Measurements from ENCODE around the gene R3HDML.
"Not testable (repeated sequence)": the region's sequence is repeated elsewhere in the genome, so short reads cannot be mapped to it uniquely, and the experiment has no call there.

R3HDML gene

GRCh38 chr20:44324343-44324742, 12.5 kb upstream of the R3HDML start:
- Histone ChIP-seq H3K79me2 (ENCODE audit: control insufficient read depth, insufficient read depth, low read length, poor library complexity) (no peaks in the 10 kb centered on the region), H3K9me3 (ENCODE audit: insufficient read depth, low read depth, low read length) (no peaks in the 10 kb centered on the region), H2AK5ac (ENCODE audit: low read length) (no peak overlapping the region), H3K4me1 (ENCODE audit: control insufficient read depth in 1 of 2, insufficient read depth in 2 of 2, low read length in 2 of 2) (peaks cover 4% of the 10 kb centered on the region in 2 experiments), H3K79me1 (ENCODE audit: low read length) (peaks cover 3% of the 10 kb centered on the region), H4K91ac (ENCODE audit: low read depth, low read length) (no peak overlapping the region), H3K23ac (ENCODE audit: low read length) (no peak overlapping the region), H4K12ac (ENCODE audit: low read depth, low read length) (no peak overlapping the region), H2BK120ac (ENCODE audit: insufficient read depth, low read length, poor library complexity) (no peak overlapping the region), H3K36me3 (ENCODE audit: control insufficient read depth in 1 of 2, insufficient read depth in 2 of 2, low read length in 2 of 2) (no peaks in the 10 kb centered on the region), H2BK12ac (ENCODE audit: low read length) (no peak overlapping the region), H4K8ac (ENCODE audit: low read depth, low read length) (no peak overlapping the region), H3K4me2 (ENCODE audit: low read length) (no peak overlapping the region), H2BK5ac (ENCODE audit: low read depth, low read length, poor library complexity) (no peak overlapping the region), H3K9ac (ENCODE audit: low read length) (peak overlapping the region; percentile 18), H3K4me3 (ENCODE audit: low read depth, low read length) (no peak overlapping the region), H2AFZ (ENCODE audit: insufficient read depth, low read length, poor library complexity) (no peak overlapping the region), H3K4ac (ENCODE audit: low read depth, low read length) (no peak overlapping the region), H3K27me3 (ENCODE audit: insufficient read depth, low read length) (no peaks in the 10 kb centered on the region), H3K14ac (ENCODE audit: low read length) (no peak overlapping the region), H3K27ac (ENCODE audit: low read depth, low read length) (no peak overlapping the region), H3K18ac (ENCODE audit: low read length) (no peak overlapping the region)
- no CpG with 5 or more reads among the region's 1 CpG for WGBS (ENCODE audit: extremely low coverage, insufficient coverage, insufficient read length)
- DNase-seq, result no peak

DNA sequence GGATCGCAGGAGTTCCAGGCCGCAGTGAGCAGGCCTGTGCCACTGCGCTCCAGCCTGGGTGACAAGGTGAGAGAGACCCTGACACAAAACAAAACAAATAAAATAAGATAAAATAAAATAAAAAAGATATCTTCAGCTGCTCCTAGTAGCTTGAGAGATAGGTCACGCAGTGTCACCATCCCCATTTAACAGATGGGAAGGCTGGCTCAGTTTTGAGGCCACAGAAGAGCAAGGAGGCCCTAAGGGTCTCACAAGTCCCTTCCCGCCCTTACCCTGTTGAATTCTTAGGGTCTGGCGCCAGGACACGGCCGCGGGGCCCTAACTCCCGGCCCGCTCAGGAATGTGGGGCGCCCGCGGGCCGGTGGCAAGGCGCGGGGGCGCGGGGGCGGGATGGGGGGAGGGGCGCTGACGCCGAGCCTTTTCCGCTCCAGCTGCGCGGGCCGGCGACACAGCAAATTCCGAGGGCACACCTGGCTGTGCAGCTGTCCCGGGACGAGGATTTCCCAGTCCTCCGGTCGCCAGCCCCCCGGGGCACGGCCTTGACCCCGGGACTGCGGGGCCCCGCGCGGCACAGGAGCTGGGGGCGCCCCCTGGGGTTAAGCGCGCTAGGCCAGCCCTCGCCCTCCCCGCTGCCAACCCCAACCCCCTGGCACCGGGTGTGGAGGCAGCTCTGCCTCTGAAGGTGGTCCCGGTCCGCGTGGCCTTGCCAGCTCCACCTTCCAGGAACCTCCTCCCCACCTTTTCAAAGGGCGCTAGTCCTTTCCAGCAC, 10.3 kb upstream of the R3HDML start:
- Histone ChIP-seq H3K4me3 (ENCODE audit: low read depth, low read length) (peak overlapping the region; percentile 39), H3K9me3 (ENCODE audit: insufficient read depth, low read depth, low read length) (no peaks in the 10 kb centered on the region), H2BK12ac (ENCODE audit: low read length) (no peak overlapping the region), H3K18ac (ENCODE audit: low read length) (no peak overlapping the region), H2BK5ac (ENCODE audit: low read depth, low read length, poor library complexity) (no peak overlapping the region), H4K8ac (ENCODE audit: low read depth, low read length) (peak overlapping the region; percentile 42), H4K91ac (ENCODE audit: low read depth, low read length) (no peak overlapping the region), H2AFZ (ENCODE audit: insufficient read depth, low read length, poor library complexity) (peak overlapping the region; percentile 62), H3K14ac (ENCODE audit: low read length) (no peak overlapping the region), H4K12ac (ENCODE audit: low read depth, low read length) (peak overlapping the region; percentile 71), H3K4me2 (ENCODE audit: low read length) (peak overlapping the region; percentile 70), H3K79me1 (ENCODE audit: low read length) (peaks cover 3% of the 10 kb centered on the region), H3K36me3 (ENCODE audit: control insufficient read depth in 1 of 2, insufficient read depth in 2 of 2, low read length in 2 of 2) (no peaks in the 10 kb centered on the region), H2BK120ac (ENCODE audit: insufficient read depth, low read length, poor library complexity) (peak overlapping the region; percentile 14), H2AK5ac (ENCODE audit: low read length) (no peak overlapping the region), H3K23ac (ENCODE audit: low read length) (no peak overlapping the region), H3K27me3 (ENCODE audit: insufficient read depth, low read length) (no peaks in the 10 kb centered on the region), H3K4ac (ENCODE audit: low read depth, low read length) (no peak overlapping the region), H3K27ac (ENCODE audit: low read depth, low read length) (no peak overlapping the region), H3K9ac (ENCODE audit: low read length) (no peak overlapping the region), H3K4me1 (ENCODE audit: control insufficient read depth in 1 of 2, insufficient read depth in 2 of 2, low read length in 2 of 2) (peaks cover 4% of the 10 kb centered on the region in 2 experiments), H3K79me2 (ENCODE audit: control insufficient read depth, insufficient read depth, low read length, poor library complexity) (no peaks in the 10 kb centered on the region)
- WGBS (ENCODE audit: extremely low coverage, insufficient coverage, insufficient read length), result no CpG with 5 or more reads among the region's 50 CpGs
- DNase-seq, result no peak

DNA sequence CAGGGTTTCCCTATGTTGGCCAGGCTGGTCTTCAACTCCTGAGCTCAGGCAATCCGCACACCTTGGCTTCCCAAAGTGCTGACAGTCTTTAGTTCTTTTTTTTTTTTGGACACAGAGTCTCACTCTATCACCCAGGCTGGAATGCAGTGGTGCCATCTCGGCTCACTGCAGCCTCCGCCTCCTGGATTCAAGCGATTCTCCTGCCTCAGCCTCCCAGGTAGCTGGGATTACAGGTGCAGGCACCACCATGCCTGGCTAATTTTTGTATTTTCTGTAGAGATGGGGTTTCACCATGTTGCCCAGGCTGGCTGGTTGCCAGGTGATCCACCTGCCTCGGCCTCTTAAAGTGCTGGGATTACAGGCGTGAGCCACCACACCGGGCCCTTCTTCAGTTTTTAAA, 9.1 kb upstream of the R3HDML start:
- not testable (repeated sequence) for H3K27me3 ChIP-seq (ENCODE audit: insufficient read depth, low read length); H2BK5ac ChIP-seq (ENCODE audit: low read depth, low read length, poor library complexity); H4K12ac ChIP-seq (ENCODE audit: low read depth, low read length); H3K79me1 ChIP-seq (ENCODE audit: low read length); H4K91ac ChIP-seq (ENCODE audit: low read depth, low read length); H3K4me2 ChIP-seq (ENCODE audit: low read length); H3K9ac ChIP-seq (ENCODE audit: low read length); H3K9me3 ChIP-seq (ENCODE audit: insufficient read depth, low read depth, low read length); H3K23ac ChIP-seq (ENCODE audit: low read length); H3K4me3 ChIP-seq (ENCODE audit: low read depth, low read length); H3K4me1 ChIP-seq (ENCODE audit: control insufficient read depth in 1 of 2, insufficient read depth in 2 of 2, low read length in 2 of 2); H2BK12ac ChIP-seq (ENCODE audit: low read length); H3K36me3 ChIP-seq (ENCODE audit: control insufficient read depth in 1 of 2, insufficient read depth in 2 of 2, low read length in 2 of 2); H2AFZ ChIP-seq (ENCODE audit: insufficient read depth, low read length, poor library complexity); H2AK5ac ChIP-seq (ENCODE audit: low read length); H3K79me2 ChIP-seq (ENCODE audit: control insufficient read depth, insufficient read depth, low read length, poor library complexity); DNase-seq; H4K8ac ChIP-seq (ENCODE audit: low read depth, low read length); H3K18ac ChIP-seq (ENCODE audit: low read length); H3K14ac ChIP-seq (ENCODE audit: low read length); H3K4ac ChIP-seq (ENCODE audit: low read depth, low read length); H3K27ac ChIP-seq (ENCODE audit: low read depth, low read length); H2BK120ac ChIP-seq (ENCODE audit: insufficient read depth, low read length, poor library complexity)
- no CpG with 5 or more reads among the region's 7 CpGs for WGBS (ENCODE audit: extremely low coverage, insufficient coverage, insufficient read length)

DNA sequence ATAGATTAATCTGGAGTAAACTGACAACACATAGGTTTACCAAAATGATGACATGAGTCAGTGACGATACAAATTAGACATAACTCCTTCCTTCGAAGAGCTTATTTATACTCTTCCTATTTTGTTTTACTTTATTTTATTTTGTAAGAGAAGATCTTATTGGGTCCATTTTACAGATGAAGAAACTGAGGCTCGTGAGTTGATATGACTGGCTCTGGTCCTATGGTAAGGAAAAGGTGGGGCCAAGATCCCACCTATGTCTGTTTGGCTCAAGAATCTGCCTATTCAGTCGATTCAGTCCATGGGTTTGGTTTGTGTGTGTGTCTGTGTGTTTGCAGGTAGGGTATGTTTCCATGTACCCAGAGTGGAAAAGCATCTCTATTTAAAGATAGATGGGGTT, 8.4 kb upstream of the R3HDML start:
- Histone ChIP-seq H2BK5ac (ENCODE audit: low read depth, low read length, poor library complexity) (no peak overlapping the region), H3K9ac (ENCODE audit: low read length) (no peak overlapping the region), H2BK12ac (ENCODE audit: low read length) (no peak overlapping the region), H3K18ac (ENCODE audit: low read length) (no peak overlapping the region), H3K4ac (ENCODE audit: low read depth, low read length) (no peak overlapping the region), H2AK5ac (ENCODE audit: low read length) (no peak overlapping the region), H3K36me3 (ENCODE audit: control insufficient read depth in 1 of 2, insufficient read depth in 2 of 2, low read length in 2 of 2) (no peaks in the 10 kb centered on the region), H4K12ac (ENCODE audit: low read depth, low read length) (no peak overlapping the region), H4K8ac (ENCODE audit: low read depth, low read length) (no peak overlapping the region), H3K27me3 (ENCODE audit: insufficient read depth, low read length) (no peaks in the 10 kb centered on the region), H3K9me3 (ENCODE audit: insufficient read depth, low read depth, low read length) (no peaks in the 10 kb centered on the region), H2AFZ (ENCODE audit: insufficient read depth, low read length, poor library complexity) (no peak overlapping the region), H3K4me2 (ENCODE audit: low read length) (no peak overlapping the region), H3K4me3 (ENCODE audit: low read depth, low read length) (no peak overlapping the region), H3K14ac (ENCODE audit: low read length) (no peak overlapping the region), H2BK120ac (ENCODE audit: insufficient read depth, low read length, poor library complexity) (no peak overlapping the region), H4K91ac (ENCODE audit: low read depth, low read length) (no peak overlapping the region), H3K4me1 (ENCODE audit: control insufficient read depth in 1 of 2, insufficient read depth in 2 of 2, low read length in 2 of 2) (peaks cover 4% of the 10 kb centered on the region in 2 experiments), H3K79me1 (ENCODE audit: low read length) (peaks cover 3% of the 10 kb centered on the region), H3K23ac (ENCODE audit: low read length) (no peak overlapping the region), H3K79me2 (ENCODE audit: control insufficient read depth, insufficient read depth, low read length, poor library complexity) (no peaks in the 10 kb centered on the region), H3K27ac (ENCODE audit: low read depth, low read length) (no peak overlapping the region)
- DNase-seq, result no peak
- WGBS (ENCODE audit: extremely low coverage, insufficient coverage, insufficient read length), result no CpG with 5 or more reads among the region's 4 CpGs
